H7 (cell line): ENCODE measurements around the gene LRRC7. TPM values are rescaled to one million over a fixed set of nuclear protein-coding genes. Genes with fewer than 3 reads are reported as not detected.
"Not testable (repeated sequence)": the region's sequence is repeated elsewhere in the genome, so short reads cannot be mapped to it uniquely, and the experiment has no call there.

Experiments used
- DNase-seq: peaks from one replicate; pipeline ENCODE4 v3.0.0; 2012
- H3K27me3 ChIP-seq: 2 replicates; pipeline ENCODE4 v1.6.0; 2011; ENCODE audit warnings: mild to moderate bottlenecking, low read length; ENCODE audit not compliant: control insufficient read depth, insufficient read depth
- H3K36me3 ChIP-seq: replicated peaks from 2 replicates; pipeline ENCODE4 v1.5.1; 2011; ENCODE audit warnings: low read length; ENCODE audit not compliant: control insufficient read depth, insufficient read depth
- H3K4me3 ChIP-seq: 2 replicates; pipeline ENCODE4 v1.5.1; 2011; ENCODE audit warnings: low read depth, mild to moderate bottlenecking, control low read depth, low read length, moderate library complexity; ENCODE audit not compliant: insufficient read depth
- total RNA-seq: library from RNA; depleted of rRNA; stranded (reverse); fragments of >200 nt; shearing (Covaris generic); gene quantifications from 2 replicates; pipeline ENCODE4 v1.2.3, GENCODE V29; 2014

The LRRC7 gene
- total RNA-seq, 1 experiment from 2014 or later: 0.24 TPM

GRCh38 chr1:70039485-70039884 lies 471.8 kb downstream of the LRRC7 start:
- no peak for DNase-seq
- no peak overlapping the region for H3K4me3 ChIP-seq
- H3K36me3 ChIP-seq: no peaks in the 10 kb centered on the region
- H3K27me3 ChIP-seq: no peaks in the 10 kb centered on the region

- H3K4me3 ChIP-seq: no peak overlapping the region
- no peaks in the 10 kb centered on the region for H3K36me3 ChIP-seq
- no peaks in the 10 kb centered on the region for H3K27me3 ChIP-seq
- DNase-seq: no peak
Measured at GRCh38 chr1:70041317-70042045, 473.8 kb downstream of the LRRC7 start.

- H3K4me3 ChIP-seq: no peak overlapping the region
- H3K27me3 ChIP-seq: no peaks in the 10 kb centered on the region
- H3K36me3 ChIP-seq: no peaks in the 10 kb centered on the region
- DNase-seq: no peak
Measured at GRCh38 chr1:70042090-70042731, 474.5 kb downstream of the LRRC7 start.

- H3K4me3 ChIP-seq: no peak overlapping the region
- no peak for DNase-seq
- H3K36me3 ChIP-seq: no peaks in the 10 kb centered on the region
- H3K27me3 ChIP-seq: no peaks in the 10 kb centered on the region
Measured at GRCh38 chr1:70043804-70044203, 476.1 kb downstream of the LRRC7 start.

- Histone ChIP-seq H3K27me3 (no peaks in the 10 kb centered on the region), H3K36me3 (no peaks in the 10 kb centered on the region), H3K4me3 (no peak overlapping the region)
- DNase-seq: no peak
Measured at GRCh38 chr1:70044832-70045231, 477.1 kb downstream of the LRRC7 start.

- not testable (repeated sequence) for H3K27me3 ChIP-seq, DNase-seq, H3K4me3 ChIP-seq, H3K36me3 ChIP-seq
Measured at GRCh38 chr1:70045581-70045980, 477.9 kb downstream of the LRRC7 start.

GRCh38 chr1:70048336-70049094 lies 480.8 kb downstream of the LRRC7 start:
- H3K36me3 ChIP-seq: no peaks in the 10 kb centered on the region
- DNase-seq: no peak
- H3K4me3 ChIP-seq: no peak overlapping the region
- no peaks in the 10 kb centered on the region for H3K27me3 ChIP-seq

- no peak for DNase-seq
- Histone ChIP-seq H3K36me3 (no peaks in the 10 kb centered on the region), H3K4me3 (no peak overlapping the region), H3K27me3 (no peaks in the 10 kb centered on the region)
Measured at GRCh38 chr1:70051926-70052325, 484.2 kb downstream of the LRRC7 start.

- Histone ChIP-seq H3K36me3 (no peaks in the 10 kb centered on the region), H3K27me3 (no peaks in the 10 kb centered on the region), H3K4me3 (no peak overlapping the region)
- no peak for DNase-seq
Measured at GRCh38 chr1:70057500-70057899, 489.8 kb downstream of the LRRC7 start.

- DNase-seq: no peak
- H3K27me3 ChIP-seq: no peaks in the 10 kb centered on the region
- H3K4me3 ChIP-seq: no peak overlapping the region
- no peaks in the 10 kb centered on the region for H3K36me3 ChIP-seq
Measured at GRCh38 chr1:70061231-70061630, 493.5 kb downstream of the LRRC7 start.

- Histone ChIP-seq H3K4me3 (no peak overlapping the region), H3K27me3 (no peaks in the 10 kb centered on the region), H3K36me3 (no peaks in the 10 kb centered on the region)
- DNase-seq: no peak
Measured at GRCh38 chr1:70063861-70064260, 496.1 kb downstream of the LRRC7 start.

- H3K4me3 ChIP-seq: no peak overlapping the region
- H3K36me3 ChIP-seq: no peaks in the 10 kb centered on the region
- no peaks in the 10 kb centered on the region for H3K27me3 ChIP-seq
- DNase-seq: no peak
Measured at GRCh38 chr1:70066711-70067110, 499.0 kb downstream of the LRRC7 start.

- no peak for DNase-seq
- H3K36me3 ChIP-seq: no peaks in the 10 kb centered on the region
- no peaks in the 10 kb centered on the region for H3K27me3 ChIP-seq
- H3K4me3 ChIP-seq: no peak overlapping the region
Measured at GRCh38 chr1:70071601-70072000, 503.9 kb downstream of the LRRC7 start.

GRCh38 chr1:70072231-70072751 lies 504.6 kb downstream of the LRRC7 start:
- DNase-seq: no peak
- Histone ChIP-seq H3K36me3 (no peaks in the 10 kb centered on the region), H3K27me3 (no peaks in the 10 kb centered on the region), H3K4me3 (no peak overlapping the region)

- Histone ChIP-seq H3K27me3 (no peaks in the 10 kb centered on the region), H3K36me3 (no peaks in the 10 kb centered on the region), H3K4me3 (no peak overlapping the region)
- no peak for DNase-seq
Measured at GRCh38 chr1:70075761-70076160, 508.0 kb downstream of the LRRC7 start.
